KMS-11 (cell line): ENCODE results near the gene ANXA1.
"Not testable (repeated sequence)": the region's sequence is repeated elsewhere in the genome, so short reads cannot be mapped to it uniquely, and the experiment has no call there.

Source experiments
- H2AFZ ChIP-seq: fragments of 200-600 bp; sonication (generic); 2 replicates; pipeline ENCODE4 v1.6.1; 2016; ENCODE audit warnings: antibody characterized with exemption, mixed run types, low read depth
- H3K27ac ChIP-seq: fragments of 200-600 bp; sonication (generic); 2 replicates; pipeline ENCODE4 v1.6.1; 2016; ENCODE audit warnings: mild to moderate bottlenecking, mixed run types
- H3K27me3 ChIP-seq: fragments of 200-600 bp; sonication (generic); 2 replicates; pipeline ENCODE4 v1.6.1; 2017; ENCODE audit warnings: mild to moderate bottlenecking, low read depth, mixed run types, moderate library complexity; ENCODE audit not compliant: insufficient read depth
- H3K36me3 ChIP-seq: fragments of 200-600 bp; sonication (generic); 2 replicates; pipeline ENCODE4 v1.6.1; 2017; ENCODE audit warnings: mild to moderate bottlenecking, mixed run types; ENCODE audit not compliant: insufficient read depth
- H3K4me1 ChIP-seq: fragments of 200-600 bp; sonication (generic); 2 replicates; pipeline ENCODE4 v1.6.1; 2016; ENCODE audit warnings: mild to moderate bottlenecking, low read depth, mixed run types; ENCODE audit not compliant: poor library complexity, severe bottlenecking
- H3K4me2 ChIP-seq: fragments of 200-600 bp; sonication (generic); 2 replicates; pipeline ENCODE4 v1.7.0; 2016; ENCODE audit warnings: mild to moderate bottlenecking, mixed run types
- H3K4me3 ChIP-seq: fragments of 200-600 bp; sonication (generic); IDR thresholded peaks from 2 replicates; pipeline ENCODE4 v1.6.1; 2017; ENCODE audit warnings: low read depth, low read length, mixed read lengths; ENCODE audit not compliant: insufficient read depth
- H3K79me2 ChIP-seq: fragments of 200-600 bp; sonication (generic); 2 replicates; pipeline ENCODE4 v1.6.1; 2016; ENCODE audit warnings: low read depth, mixed run types; ENCODE audit not compliant: insufficient read depth
- H3K9ac ChIP-seq: fragments of 200-600 bp; sonication (generic); 2 replicates; pipeline ENCODE4 v1.6.1; 2016; ENCODE audit warnings: mild to moderate bottlenecking, mixed run types
- H4K20me1 ChIP-seq: fragments of 200-600 bp; sonication (generic); 2 replicates; pipeline ENCODE4 v1.6.1; 2016; ENCODE audit warnings: mild to moderate bottlenecking, mixed run types; ENCODE audit not compliant: insufficient read depth
- TF ChIP-seq, protein P1 (sequence below): fragments of 200-600 bp; sonication (generic); conservative IDR thresholded peaks from 2 replicates; pipeline ENCODE4 v1.6.1; 2017; ENCODE audit warnings: low read depth, mild to moderate bottlenecking, antibody characterized with exemption, low read length, moderate library complexity, mixed read lengths

The ANXA1 gene

GRCh38 chr9:73183917-73184861 is 32.5 kb downstream of the ANXA1 start:
- Histone ChIP-seq H3K4me2 (no peak overlapping the region), H3K4me3 (no peak overlapping the region), H4K20me1 (no peaks in the 10 kb centered on the region), H3K27me3 (no peaks in the 10 kb centered on the region), H3K9ac (no peak overlapping the region), H3K4me1 (peaks cover 3% of the 10 kb centered on the region), H2AFZ (no peak overlapping the region), H3K36me3 (no peaks in the 10 kb centered on the region), H3K79me2 (no peaks in the 10 kb centered on the region), H3K27ac (no peak overlapping the region)
- TF ChIP-seq, protein P1, sequence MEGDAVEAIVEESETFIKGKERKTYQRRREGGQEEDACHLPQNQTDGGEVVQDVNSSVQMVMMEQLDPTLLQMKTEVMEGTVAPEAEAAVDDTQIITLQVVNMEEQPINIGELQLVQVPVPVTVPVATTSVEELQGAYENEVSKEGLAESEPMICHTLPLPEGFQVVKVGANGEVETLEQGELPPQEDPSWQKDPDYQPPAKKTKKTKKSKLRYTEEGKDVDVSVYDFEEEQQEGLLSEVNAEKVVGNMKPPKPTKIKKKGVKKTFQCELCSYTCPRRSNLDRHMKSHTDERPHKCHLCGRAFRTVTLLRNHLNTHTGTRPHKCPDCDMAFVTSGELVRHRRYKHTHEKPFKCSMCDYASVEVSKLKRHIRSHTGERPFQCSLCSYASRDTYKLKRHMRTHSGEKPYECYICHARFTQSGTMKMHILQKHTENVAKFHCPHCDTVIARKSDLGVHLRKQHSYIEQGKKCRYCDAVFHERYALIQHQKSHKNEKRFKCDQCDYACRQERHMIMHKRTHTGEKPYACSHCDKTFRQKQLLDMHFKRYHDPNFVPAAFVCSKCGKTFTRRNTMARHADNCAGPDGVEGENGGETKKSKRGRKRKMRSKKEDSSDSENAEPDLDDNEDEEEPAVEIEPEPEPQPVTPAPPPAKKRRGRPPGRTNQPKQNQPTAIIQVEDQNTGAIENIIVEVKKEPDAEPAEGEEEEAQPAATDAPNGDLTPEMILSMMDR, result no peak; the same call in 1 of the 2 replicates

GRCh38 chr9:73191109-73191508 is 39.4 kb downstream of the ANXA1 start:
- H3K79me2 ChIP-seq, H4K20me1 ChIP-seq, H3K36me3 ChIP-seq, H2AFZ ChIP-seq, H3K27ac ChIP-seq, H3K4me1 ChIP-seq, H3K4me2 ChIP-seq, H3K4me3 ChIP-seq, H3K27me3 ChIP-seq, H3K9ac ChIP-seq: not testable (repeated sequence)

DNA sequence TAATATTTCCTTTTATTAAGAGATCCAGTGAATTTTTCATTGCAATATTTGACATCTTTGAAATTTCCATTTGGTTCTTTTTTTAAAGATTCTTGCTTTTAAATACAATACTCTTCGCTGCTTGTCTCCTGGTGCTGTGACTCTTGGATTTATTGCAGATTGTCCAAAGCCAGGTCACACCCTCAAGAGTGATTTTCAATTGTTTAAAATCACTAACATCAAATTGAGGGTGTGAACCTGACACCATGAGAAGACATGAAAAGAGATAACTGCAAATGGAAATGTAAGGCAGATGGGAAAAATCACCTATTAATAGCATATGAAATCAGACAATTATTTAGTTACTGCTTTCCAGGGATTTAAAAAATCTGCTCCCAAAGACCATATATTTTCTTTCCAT is 42.6 kb downstream of the ANXA1 start:
- TF ChIP-seq, protein P1, result no peak

DNA sequence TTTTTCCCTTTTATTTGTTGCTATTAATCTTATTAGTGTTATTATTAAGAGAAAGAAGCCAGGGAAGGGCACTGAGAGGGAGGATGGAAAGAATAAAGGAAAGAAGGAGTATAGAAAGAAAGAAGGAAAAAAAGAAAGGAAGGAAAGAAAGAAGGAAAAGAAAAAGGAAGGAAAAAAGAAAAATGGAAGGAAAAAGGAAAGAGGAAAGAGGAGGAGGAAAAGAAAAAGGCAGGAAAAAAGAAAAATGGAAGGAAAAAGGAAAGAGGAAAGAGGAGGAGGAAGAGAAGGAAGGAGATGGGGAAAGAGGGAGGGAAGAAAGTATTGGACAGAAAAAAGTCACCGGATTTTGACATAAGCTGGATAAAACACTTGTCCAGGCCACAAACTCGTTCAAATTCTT is 47.8 kb downstream of the ANXA1 start:
- no peaks in the 10 kb centered on the region for H3K36me3 ChIP-seq
- H3K4me2 ChIP-seq, result no peak overlapping the region
- peaks cover 42% of the 10 kb centered on the region for H3K4me1 ChIP-seq
- no peak overlapping the region for H2AFZ ChIP-seq
- no peaks in the 10 kb centered on the region for H3K27me3 ChIP-seq
- TF ChIP-seq, protein P1, result no peak
- no peak overlapping the region for H3K4me3 ChIP-seq
- H3K27ac ChIP-seq, result no peak overlapping the region
- H3K9ac ChIP-seq, result no peak overlapping the region
- no peaks in the 10 kb centered on the region for H4K20me1 ChIP-seq
- no peaks in the 10 kb centered on the region for H3K79me2 ChIP-seq

More for the DNA sequence above, 42.6 kb downstream of the ANXA1 start:
- Histone ChIP-seq H3K9ac (no peak overlapping the region), H3K4me1 (no peaks in the 10 kb centered on the region), H3K4me2 (no peak overlapping the region), H3K36me3 (no peaks in the 10 kb centered on the region), H3K79me2 (no peaks in the 10 kb centered on the region), H2AFZ (no peak overlapping the region), H3K27me3 (no peaks in the 10 kb centered on the region), H3K4me3 (no peak overlapping the region), H4K20me1 (no peaks in the 10 kb centered on the region), H3K27ac (no peak overlapping the region)

DNA sequence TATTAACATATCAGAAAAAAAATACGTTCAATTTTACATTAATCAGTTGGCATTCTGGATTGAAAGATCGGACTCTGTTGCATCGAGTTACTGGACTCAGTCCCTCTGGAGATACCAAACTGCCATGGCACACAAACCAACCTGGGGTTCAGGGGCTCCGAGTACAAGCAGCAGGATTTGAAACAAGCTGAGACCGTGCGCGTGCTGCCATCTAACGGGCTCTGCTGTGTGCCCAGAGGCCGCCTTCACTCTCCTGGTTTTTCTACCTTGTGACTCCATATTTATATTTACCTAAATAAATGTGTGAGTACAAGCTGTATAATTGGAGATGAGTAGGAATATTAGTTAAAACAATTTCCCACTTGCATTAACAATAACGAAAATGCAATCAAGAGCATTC is 48.2 kb downstream of the ANXA1 start:
- no peak overlapping the region for H2AFZ ChIP-seq
- no peaks in the 10 kb centered on the region for H3K27me3 ChIP-seq
- H3K4me3 ChIP-seq, result no peak overlapping the region
- no peak overlapping the region for H3K9ac ChIP-seq
- no peaks in the 10 kb centered on the region for H3K79me2 ChIP-seq
- H4K20me1 ChIP-seq, result no peaks in the 10 kb centered on the region
- H3K4me2 ChIP-seq, result no peak overlapping the region
- H3K4me1 ChIP-seq, result peaks cover 46% of the 10 kb centered on the region
- H3K36me3 ChIP-seq, result no peaks in the 10 kb centered on the region
- TF ChIP-seq, protein P1, result no peak
- no peak overlapping the region for H3K27ac ChIP-seq
